ENCODE data around the gene SAP25. TPM values are rescaled to one million over a fixed set of nuclear protein-coding genes. Genes with fewer than 3 reads are reported as not detected.

Gene SAP25
- total and polyA plus RNA-seq, 8 donors, result 4.5 to 11.4 (median 7.9) TPM

GRCh38 chr7:100604028-100604975, 30.6 kb upstream of the SAP25 start:
- TF ChIP-seq CTCF (IDR thresholded peaks at IDR 0.05), result peak; percentile 32 to 35
- H3K27me3 ChIP-seq, result peaks cover 0 to 24% of the 10 kb centered on the region in 2 donors
- H3K9me3 ChIP-seq, result no peaks in the 10 kb centered on the region
- H3K4me3 ChIP-seq, result peak overlapping the region; percentile 54 to 74
- intact Hi-C loops (cut with DNase I), result no loop called here
- H3K4me1 ChIP-seq, result peaks cover 0 to 25% of the 10 kb centered on the region in 2 donors
- DNase-seq (peak in 3 of 4 donors; percentile 71 to 95 (median 79)), ATAC-seq (peak; percentile 82)
- peak overlapping the region; percentile 48 to 57 for H3K27ac ChIP-seq
- H3K36me3 ChIP-seq, result no peaks in the 10 kb centered on the region

GRCh38 chr7:100603726-100604027, 30.0 kb upstream of the SAP25 start:
- intact Hi-C loops (cut with DNase I), result no loop called here
- TF ChIP-seq CTCF (IDR thresholded peaks at IDR 0.05), result no peak
- H3K27ac ChIP-seq, result peak overlapping the region; percentile 48 to 57
- DNase-seq (peak in 1 of 4 donors; percentile 18), ATAC-seq (no peak)
- H3K4me3 ChIP-seq, result peak overlapping the region; percentile 54 to 74
- no peaks in the 10 kb centered on the region for H3K9me3 ChIP-seq
- H3K36me3 ChIP-seq, result no peaks in the 10 kb centered on the region
- H3K4me1 ChIP-seq, result peaks cover 0 to 25% of the 10 kb centered on the region in 2 donors
- H3K27me3 ChIP-seq, result peaks cover 0 to 24% of the 10 kb centered on the region in 2 donors

GRCh38 chr7:100602889-100603725, 29.4 kb upstream of the SAP25 start:
- H3K4me3 ChIP-seq, result peak overlapping the region; percentile 54 to 74
- no peaks in the 10 kb centered on the region for H3K9me3 ChIP-seq
- ATAC-seq (peak; percentile 27), DNase-seq (peak; percentile 71 to 91 (median 76))
- H3K27ac ChIP-seq, result peak overlapping the region; percentile 48 to 57
- intact Hi-C loops (cut with DNase I), result no loop called here
- peaks cover 0 to 24% of the 10 kb centered on the region in 2 donors for H3K27me3 ChIP-seq
- no peak for TF ChIP-seq CTCF (IDR thresholded peaks at IDR 0.05)
- H3K36me3 ChIP-seq, result no peaks in the 10 kb centered on the region
- peaks cover 0 to 25% of the 10 kb centered on the region in 2 donors for H3K4me1 ChIP-seq

- TF ChIP-seq CTCF (IDR thresholded peaks at IDR 0.05), result no peak
These were observed 27.0 kb upstream of the SAP25 start for GRCh38 chr7:100600730-100601038.

More at GRCh38 chr7:100600730-100601038, 27.0 kb upstream of the SAP25 start:
- DNase-seq (no peak), ATAC-seq (no peak)
- peaks cover 0 to 13% of the 10 kb centered on the region in 2 donors for H3K27me3 ChIP-seq
- no peaks in the 10 kb centered on the region for H3K9me3 ChIP-seq
- H3K27ac ChIP-seq, result no peak overlapping the region
- intact Hi-C loops (cut with DNase I), result loop anchor here in 1 of 2 donors (2.0 kb wide), 1 partner anchor 34 kb away; no protein-coding TSS in a partner anchor
- peaks cover 0 to 23% of the 10 kb centered on the region in 2 donors for H3K4me1 ChIP-seq
- H3K36me3 ChIP-seq, result no peaks in the 10 kb centered on the region
- H3K4me3 ChIP-seq, result no peak overlapping the region

All from left lung (tissue), 10 donors.